HG02610 (cell line): ENCODE data around the gene CNTNAP2.

Experiments
- ATAC-seq: cut with Tn5 transposase; IDR thresholded peaks from one replicate; pipeline ENCODE4 v1.9.1; 2021; ENCODE audit warnings: mild to moderate bottlenecking, moderate library complexity; ENCODE audit not compliant: unreplicated experiment

The CNTNAP2 gene

GRCh38 chr7:148336411-148336810 is 2219.8 kb downstream of the CNTNAP2 start:
- no peak for ATAC-seq

- ATAC-seq: no peak
Observed at GRCh38 chr7:148337246-148337965, 2220.8 kb downstream of the CNTNAP2 start.

GRCh38 chr7:148337995-148338747 is 2221.6 kb downstream of the CNTNAP2 start:
- ATAC-seq: no peak

- ATAC-seq: no peak
Observed at GRCh38 chr7:148340438-148341280, 2224.1 kb downstream of the CNTNAP2 start.

GRCh38 chr7:148344406-148344805 is 2227.8 kb downstream of the CNTNAP2 start:
- ATAC-seq: no peak

- no peak for ATAC-seq
Observed at GRCh38 chr7:148347981-148348380, 2231.4 kb downstream of the CNTNAP2 start.

- no peak for ATAC-seq
Observed at GRCh38 chr7:148348466-148348865, 2231.9 kb downstream of the CNTNAP2 start.

GRCh38 chr7:148356303-148356702 is 2239.7 kb downstream of the CNTNAP2 start:
- no peak for ATAC-seq

- no peak for ATAC-seq
Observed at GRCh38 chr7:148362541-148362940, 2245.9 kb downstream of the CNTNAP2 start.

- no peak for ATAC-seq
Observed at GRCh38 chr7:148367731-148368475, 2251.3 kb downstream of the CNTNAP2 start.

- no peak for ATAC-seq
Observed at GRCh38 chr7:148368562-148368961, 2252.0 kb downstream of the CNTNAP2 start.

- ATAC-seq: no peak
Observed at GRCh38 chr7:148371280-148371937, 2254.8 kb downstream of the CNTNAP2 start.

GRCh38 chr7:148374396-148375259 is 2258.0 kb downstream of the CNTNAP2 start:
- ATAC-seq: no peak

- no peak for ATAC-seq
Observed at GRCh38 chr7:148379677-148380076, 2263.1 kb downstream of the CNTNAP2 start.

GRCh38 chr7:148380596-148381419 is 2264.2 kb downstream of the CNTNAP2 start:
- no peak for ATAC-seq

- ATAC-seq: no peak
Observed at GRCh38 chr7:148382596-148382995, 2266.0 kb downstream of the CNTNAP2 start.

GRCh38 chr7:148383651-148384050 is 2267.1 kb downstream of the CNTNAP2 start:
- no peak for ATAC-seq

- ATAC-seq: no peak
Observed at GRCh38 chr7:148385009-148385682, 2268.5 kb downstream of the CNTNAP2 start.
